GM06990 (cell line): Measurements from ENCODE around the gene KAZALD1.

Source experiments
- DNase-seq: peaks from one replicate; pipeline ENCODE4 v3.0.0-alpha.2; 2011; ENCODE audit not compliant: insufficient read length; ENCODE audit errors: extremely low read depth
- H3K27me3 ChIP-seq: replicated peaks from 2 replicates; pipeline ENCODE4 v1.6.0; 2011; ENCODE audit warnings: low read length; ENCODE audit not compliant: control insufficient read depth, insufficient read depth
- H3K36me3 ChIP-seq: 2 replicates; pipeline ENCODE4 v1.5.1; 2011; ENCODE audit warnings: low read length; ENCODE audit not compliant: control insufficient read depth, insufficient read depth
- H3K4me3 ChIP-seq: replicated peaks from 2 replicates; pipeline ENCODE4 v1.5.1; 2011; ENCODE audit warnings: low read depth, mild to moderate bottlenecking, control low read depth, low read length
- CTCF ChIP-seq: IDR thresholded peaks from 2 replicates; pipeline ENCODE4 v1.5.1; 2011; ENCODE audit warnings: low read length, control low read depth, mild to moderate bottlenecking, inconsistent platforms; ENCODE audit not compliant: insufficient read depth, poor library complexity, severe bottlenecking

Gene KAZALD1

GRCh38 chr10:101066146-101066895, 4.5 kb downstream of the KAZALD1 start:
- TF ChIP-seq CTCF: peak; percentile 72
- Histone ChIP-seq H3K36me3 (no peaks in the 10 kb centered on the region), H3K27me3 (no peaks in the 10 kb centered on the region)

GRCh38 chr10:101066896-101067355, 5.1 kb downstream of the KAZALD1 start:
- DNase-seq: no peak
- no peaks in the 10 kb centered on the region; the same call in 1 of the 2 replicates for H3K27me3 ChIP-seq
- TF ChIP-seq CTCF: no peak

More at GRCh38 chr10:101066146-101066895, 4.5 kb downstream of the KAZALD1 start:
- H3K4me3 ChIP-seq: peak overlapping the region; percentile 59
- peak; percentile 57 for DNase-seq

GRCh38 chr10:101067356-101068083, 5.7 kb downstream of the KAZALD1 start:
- H3K36me3 ChIP-seq: no peaks in the 10 kb centered on the region
- H3K4me3 ChIP-seq: peak overlapping the region; percentile 59
- peak; percentile 73 for DNase-seq
- TF ChIP-seq CTCF: peak; percentile 85
- no peaks in the 10 kb centered on the region; the same call in 1 of the 2 replicates for H3K27me3 ChIP-seq

More at GRCh38 chr10:101066896-101067355, 5.1 kb downstream of the KAZALD1 start:
- peak overlapping the region; percentile 59 for H3K4me3 ChIP-seq
- no peaks in the 10 kb centered on the region for H3K36me3 ChIP-seq

- TF ChIP-seq CTCF: no peak
- DNase-seq: no peak
- H3K36me3 ChIP-seq: no peaks in the 10 kb centered on the region
- H3K27me3 ChIP-seq: no peaks in the 10 kb centered on the region; the same call in 1 of the 2 replicates
- H3K4me3 ChIP-seq: no peak overlapping the region
Observed at GRCh38 chr10:101069441-101069840, 7.7 kb downstream of the KAZALD1 start.

- Histone ChIP-seq H3K4me3 (no peak overlapping the region), H3K27me3 (no peaks in the 10 kb centered on the region; the same call in 1 of the 2 replicates), H3K36me3 (no peaks in the 10 kb centered on the region)
- no peak for TF ChIP-seq CTCF
- DNase-seq: no peak
Observed at GRCh38 chr10:101070098-101070497, 8.3 kb downstream of the KAZALD1 start.
